Endothelial cell of umbilical vein (primary cell): ENCODE results near the gene EFR3B. TPM values are rescaled to one million over a fixed set of nuclear protein-coding genes. Genes with fewer than 3 reads are reported as not detected.

Experiments used
- BruUV-seq: library from RNA; stranded (reverse); fragments of 400-500 nt; replicated peaks from 2 replicates; lab custom pipeline; 2021; lab: Mats Ljungman, UMichigan
- CTCF ChIA-PET: fragments of 300-600, 350-600 bp; sonication (Branson Sonifier 250); formaldehyde crosslinking; loops from one replicate; lab custom pipeline; 2021; ENCODE audit warnings: antibody characterized with exemption, inconsistent platforms; lab: Charles Lee
- POLR2A ChIA-PET: fragments of 300-600, 350-600 bp; sonication (Branson Sonifier 250); formaldehyde crosslinking; loops from one replicate; lab custom pipeline; 2021; ENCODE audit warnings: antibody characterized with exemption, inconsistent platforms; lab: Charles Lee
- DNase-seq: peaks from one replicate; pipeline ENCODE4 v3.0.0-alpha.2; 2011; ENCODE audit warnings: low read depth, low spot score
- FAIRE-seq: peaks from 2 replicates; lab custom pipeline; 2011; peaks lifted over from hg19 to GRCh38; lab: Jason Lieb, UNC
- H2AFZ ChIP-seq: 2 replicates; pipeline ENCODE4 v1.6.0; 2012; ENCODE audit warnings: low read depth, low read length, control low read depth, inconsistent platforms
- H3K27ac ChIP-seq: 2 replicates; pipeline ENCODE4 v1.5.1; 2011; ENCODE audit warnings: low read depth, mild to moderate bottlenecking, control low read depth, low read length, moderate library complexity; ENCODE audit not compliant: insufficient read depth
- H3K27me3 ChIP-seq, 2 experiments: 2 replicates each; pipeline versions ENCODE4 v1.6.0 to v1.6.1; 2011; ENCODE audit warnings: low read length in 2 of 2, mixed read lengths in 1 of 2; ENCODE audit not compliant: control insufficient read depth in 2 of 2, insufficient read depth in 2 of 2
- H3K36me3 ChIP-seq, 2 experiments: 2 replicates in 1 of 2; 3 replicates in 1 of 2; pipeline ENCODE4 v1.5.1; 2011; ENCODE audit warnings: low read length in 2 of 2, mild to moderate bottlenecking in 1 of 2, moderate library complexity in 1 of 2; ENCODE audit not compliant: control insufficient read depth in 2 of 2, insufficient read depth in 2 of 2; ENCODE audit errors: extremely low read depth in 1 of 2
- H3K4me1 ChIP-seq: 3 replicates; pipeline ENCODE4 v1.5.1; 2011; ENCODE audit warnings: mild to moderate bottlenecking, low read length; ENCODE audit not compliant: control insufficient read depth, insufficient read depth; ENCODE audit errors: extremely low read depth
- H3K4me2 ChIP-seq: 2 replicates; pipeline ENCODE4 v1.6.1; 2011; ENCODE audit warnings: low read length, control low read depth, mixed read lengths; ENCODE audit not compliant: insufficient read depth
- H3K4me3 ChIP-seq, 3 experiments: fragments of 200-600 bp in 1 of 3; sonication (generic), shearing (Covaris generic) in 1 of 3; replicated peaks in 1 of 3; 2 replicates each; pipeline ENCODE4 v1.5.1; 2011 to 2016; ENCODE audit warnings: control low read depth in 3 of 3, low read length in 3 of 3, mild to moderate bottlenecking in 2 of 3, inconsistent platforms in 1 of 3, low read depth in 1 of 3, moderate library complexity in 1 of 3; ENCODE audit not compliant: insufficient read depth in 1 of 3
- H3K79me2 ChIP-seq: 2 replicates; pipeline ENCODE4 v1.6.0; 2012; ENCODE audit warnings: low read length, inconsistent platforms; ENCODE audit not compliant: control insufficient read depth, insufficient read depth
- H3K9ac ChIP-seq: replicated peaks from 2 replicates; pipeline ENCODE3; 2011; ENCODE audit warnings: low read length, control low read depth; ENCODE audit not compliant: insufficient read depth; ENCODE audit errors: extremely low read depth
- H3K9me1 ChIP-seq: replicated peaks from 3 replicates; pipeline ENCODE4 v1.6.0; 2011; ENCODE audit warnings: mild to moderate bottlenecking, low read length; ENCODE audit not compliant: control insufficient read depth, insufficient read depth; ENCODE audit errors: extremely low read depth
- H3K9me3 ChIP-seq: replicated peaks from 2 replicates; pipeline ENCODE4 v1.5.1; 2012; ENCODE audit warnings: low read length, inconsistent platforms; ENCODE audit not compliant: control insufficient read depth, insufficient read depth
- H4K20me1 ChIP-seq: replicated peaks from 2 replicates; pipeline ENCODE3; 2011; ENCODE audit warnings: mild to moderate bottlenecking, low read length; ENCODE audit not compliant: control insufficient read depth, insufficient read depth; ENCODE audit errors: extremely low read depth
- GATA2 ChIP-seq: IDR thresholded peaks from 2 replicates; pipeline ENCODE4 v1.7.0; 2011; ENCODE audit warnings: low read depth, mild to moderate bottlenecking, moderate library complexity, mixed read lengths, low read length; ENCODE audit not compliant: insufficient read length, insufficient read depth
- MAX ChIP-seq: IDR thresholded peaks from 2 replicates; pipeline ENCODE4 v1.6.1; 2011; ENCODE audit not compliant: insufficient read depth, insufficient read length
- MYC ChIP-seq: IDR thresholded peaks from one replicate; pipeline ENCODE4 v1.6.1; 2011; ENCODE audit warnings: mild to moderate bottlenecking, low read depth, low read length
- POLR2AphosphoS5 ChIP-seq: IDR thresholded peaks from 2 replicates; pipeline ENCODE4 v1.6.1; 2012; ENCODE audit warnings: low read depth, mild to moderate bottlenecking, control low read depth, low read length, moderate library complexity; ENCODE audit not compliant: insufficient read depth
- dilution Hi-C: fragments of 300-500 bp; cut with MboI; formaldehyde crosslinking; loops from one replicate; pipeline ENCODE4 v1.15.0; 2019; ENCODE audit warnings: low sequenced_read_pairs; ENCODE audit not compliant: extremely low pct_ligation_motif_present
- intact Hi-C: fragments of 100-400 bp; cut with micrococcal nuclease; formaldehyde crosslinking; loops from one replicate; pipeline ENCODE4 v1.10.0; 2022
- polyA plus RNA-seq, 4 experiments: library from polyadenylated mRNA; depleted of rRNA in 3 of 4; stranded (reverse) in 3 of 4; unstranded in 1 of 4; fragments of >200 nt; gene quantifications; 2 replicates each; pipeline versions ENCODE4 v1.2.1 to v1.2.3, GENCODE V29; 2011 to 2012; ENCODE audit warnings: missing spikeins in 1 of 4
- total RNA-seq: library from RNA; stranded (reverse); gene quantifications from 2 replicates; pipeline ENCODE4 v1.2.3, GENCODE V29; 2021
- TF ChIP-seq, protein P1 (sequence below), 2 donors: IDR thresholded peaks; 1 replicate in 1 of 2; 2 replicates in 1 of 2; pipeline ENCODE4 v1.5.1; 2011; ENCODE audit warnings: low read length in 2 of 2, mild to moderate bottlenecking in 2 of 2, moderate library complexity in 2 of 2, control low read depth in 1 of 2, inconsistent platforms in 1 of 2, low read depth in 1 of 2; ENCODE audit not compliant: insufficient read depth in 1 of 2; ENCODE audit errors: extremely low read depth in 1 of 2

EFR3B gene
- total and polyA plus RNA-seq, 2 donors (not counting 3 experiments of a cell fraction or from before 2014, with no cell fraction given): 0.15 to 0.77 TPM

GRCh38 chr2:25145803-25146202 lies 103.9 kb downstream of the EFR3B start:
- TF ChIP-seq, protein P1, sequence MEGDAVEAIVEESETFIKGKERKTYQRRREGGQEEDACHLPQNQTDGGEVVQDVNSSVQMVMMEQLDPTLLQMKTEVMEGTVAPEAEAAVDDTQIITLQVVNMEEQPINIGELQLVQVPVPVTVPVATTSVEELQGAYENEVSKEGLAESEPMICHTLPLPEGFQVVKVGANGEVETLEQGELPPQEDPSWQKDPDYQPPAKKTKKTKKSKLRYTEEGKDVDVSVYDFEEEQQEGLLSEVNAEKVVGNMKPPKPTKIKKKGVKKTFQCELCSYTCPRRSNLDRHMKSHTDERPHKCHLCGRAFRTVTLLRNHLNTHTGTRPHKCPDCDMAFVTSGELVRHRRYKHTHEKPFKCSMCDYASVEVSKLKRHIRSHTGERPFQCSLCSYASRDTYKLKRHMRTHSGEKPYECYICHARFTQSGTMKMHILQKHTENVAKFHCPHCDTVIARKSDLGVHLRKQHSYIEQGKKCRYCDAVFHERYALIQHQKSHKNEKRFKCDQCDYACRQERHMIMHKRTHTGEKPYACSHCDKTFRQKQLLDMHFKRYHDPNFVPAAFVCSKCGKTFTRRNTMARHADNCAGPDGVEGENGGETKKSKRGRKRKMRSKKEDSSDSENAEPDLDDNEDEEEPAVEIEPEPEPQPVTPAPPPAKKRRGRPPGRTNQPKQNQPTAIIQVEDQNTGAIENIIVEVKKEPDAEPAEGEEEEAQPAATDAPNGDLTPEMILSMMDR (IDR thresholded peaks at IDR 0.05; ENCODE audit: extremely low read depth in 1 of 2, insufficient read depth in 1 of 2, low read depth in 1 of 2, low read length in 2 of 2): no peak
- TF ChIP-seq POLR2AphosphoS5 (no peak), GATA2 (no peak)
- H3K27me3 ChIP-seq: no peaks in the 10 kb centered on the region
- intact Hi-C loops: no loop called here
- ChIA-PET POLR2A (no interaction called here), CTCF (interaction anchor here (2.4 kb wide), 1 partner anchor 17 kb away, joined by 6 read pairs; no protein-coding TSS in a partner anchor)
- no peaks in the 10 kb centered on the region for H3K9me3 ChIP-seq
- H3K4me1 ChIP-seq: no peaks in the 10 kb centered on the region
- no peak overlapping the region for H2AFZ ChIP-seq
- FAIRE-seq: no peak
- no peaks in the 10 kb centered on the region for H3K36me3 ChIP-seq
- no peak overlapping the region for H3K27ac ChIP-seq
- DNase-seq: no peak
- H3K9ac ChIP-seq: no peak overlapping the region
- no peaks in the 10 kb centered on the region for H3K79me2 ChIP-seq
- H3K4me2 ChIP-seq: no peak overlapping the region
- no peaks in the 10 kb centered on the region for H4K20me1 ChIP-seq
- no TSS peak for BruUV-seq
- no peaks in the 10 kb centered on the region for H3K9me1 ChIP-seq
- no peak overlapping the region for H3K4me3 ChIP-seq
- dilution Hi-C loops: no loop called here

GRCh38 chr2:25146896-25147295 lies 105.0 kb downstream of the EFR3B start:
- ChIA-PET POLR2A (no interaction called here), CTCF (interaction anchor here (2.4 kb wide), 1 partner anchor 18 kb away, joined by 6 read pairs; no protein-coding TSS in a partner anchor)
- no peak overlapping the region for H3K4me2 ChIP-seq
- H3K9ac ChIP-seq: no peak overlapping the region
- H3K4me1 ChIP-seq: no peaks in the 10 kb centered on the region
- intact Hi-C loops (no loop called here), dilution Hi-C loops (no loop called here)
- H3K79me2 ChIP-seq: no peaks in the 10 kb centered on the region
- H3K9me1 ChIP-seq: no peaks in the 10 kb centered on the region
- H2AFZ ChIP-seq: no peak overlapping the region
- TF ChIP-seq, protein P1 (IDR thresholded peaks at IDR 0.05; ENCODE audit: extremely low read depth in 1 of 2, insufficient read depth in 1 of 2, low read depth in 1 of 2, low read length in 2 of 2): no peak
- TF ChIP-seq MYC (no peak), POLR2AphosphoS5 (no peak), GATA2 (no peak), MAX (no peak)
- H3K27me3 ChIP-seq: no peaks in the 10 kb centered on the region
- FAIRE-seq: no peak
- BruUV-seq: no TSS peak
- H3K27ac ChIP-seq: no peak overlapping the region
- H3K36me3 ChIP-seq: no peaks in the 10 kb centered on the region
- DNase-seq: no peak
- H3K4me3 ChIP-seq: no peak overlapping the region
- H3K9me3 ChIP-seq: no peaks in the 10 kb centered on the region
- H4K20me1 ChIP-seq: no peaks in the 10 kb centered on the region
